Psoas muscle (tissue), 8 donors: ENCODE results near the gene PAX6. TPM values are rescaled to one million over a fixed set of nuclear protein-coding genes. Genes with fewer than 3 reads are reported as not detected.

Experiments
- ATAC-seq, 4 donors: fragments of 200-7000 bp; cut with Tn5 transposase; one replicate each; pipeline ENCODE4 v1.9.1; 2020; ENCODE audit warnings: moderate library complexity in 3 of 4, mild to moderate bottlenecking in 2 of 4
- DNase-seq, 2 donors: peaks; one replicate each; pipeline ENCODE4 v3.0.0-alpha.2; 2020
- H3K27ac ChIP-seq: fragments of 200-600 bp; one replicate; pipeline ENCODE4 v1.8.0; 2022
- H3K27me3 ChIP-seq, 3 donors: fragments of 200-600 bp in 1 of 3; one replicate each; pipeline versions ENCODE4 v1.6.1 to v1.8.0; 2013 to 2022; ENCODE audit warnings: low read length in 2 of 3, mild to moderate bottlenecking in 2 of 3, moderate library complexity in 1 of 3; ENCODE audit not compliant: insufficient read depth in 3 of 3
- H3K36me3 ChIP-seq, 2 donors: fragments of 200-600 bp in 1 of 2; one replicate each; pipeline versions ENCODE4 v1.6.1 to v1.8.0; 2013 to 2022; ENCODE audit warnings: low read depth in 1 of 2, mild to moderate bottlenecking in 1 of 2, moderate library complexity in 1 of 2; ENCODE audit not compliant: insufficient read depth in 1 of 2
- H3K4me1 ChIP-seq: fragments of 200-600 bp; one replicate; pipeline ENCODE4 v1.8.0; 2022
- H3K4me3 ChIP-seq: fragments of 200-600 bp; one replicate; pipeline ENCODE4 v1.8.0; 2022; ENCODE audit warnings: mild to moderate bottlenecking
- H3K9me3 ChIP-seq: fragments of 200-600 bp; one replicate; pipeline ENCODE4 v1.8.0; 2022
- CTCF ChIP-seq: fragments of 200-600 bp; IDR thresholded peaks from one replicate; pipeline ENCODE4 v1.8.0; 2022; ENCODE audit warnings: antibody characterized with exemption
- WGBS, 3 donors: extraction: QIAGEN DNeasy Blood & Tissue Kit; methylation state at CpG; one replicate each; pipeline versions ENCODE4 v1.1.6 to v1.1.7; 2013; 5-methylcytosine and 5-hydroxymethylcytosine counted together
- intact Hi-C, 2 donors: fragments of 100-400 bp; cut with DNase I; formaldehyde crosslinking; loops; one replicate each; pipeline versions ENCODE4 v1.11.0 to v1.14.2; 2022
- polyA plus RNA-seq, 3 donors: library from polyadenylated mRNA; stranded (reverse); fragments of 200-250 nt; gene quantifications; one replicate each; pipeline ENCODE4 v1.2.3, GENCODE V29; 2013
- total RNA-seq, 4 donors: library from RNA; stranded (reverse); fragmentation: NEBNext Ultra II Directional in 2 of 4; extraction: Animal tissue kit (Norgen Biotek cat#: 25700) in 2 of 4; gene quantifications; one replicate each; pipeline versions ENCODE4 v1.2.1 to v1.2.4, GENCODE V29; 2021 to 2023
- donor health status: healthy with polysubstance abuse.
- donor health status: DM: no; HTN: no; CAD: no; lungs with moderate emphysema.
- donor health status: Bipolar disorder and iron deficiency.
- donor health status: healthy.
- donor health status: DM: yes; HTN: yes; CAD: no.
- donor health status: DM: no; HTN: no; CAD: no.
- donor health status: DM: no; HTN: no; CAD: no.
- donor health status: DM: yes; HTN: yes; CAD: no.

Gene PAX6
- total and polyA plus RNA-seq, 7 donors = 0.75 TPM; not detected in 6

DNA sequence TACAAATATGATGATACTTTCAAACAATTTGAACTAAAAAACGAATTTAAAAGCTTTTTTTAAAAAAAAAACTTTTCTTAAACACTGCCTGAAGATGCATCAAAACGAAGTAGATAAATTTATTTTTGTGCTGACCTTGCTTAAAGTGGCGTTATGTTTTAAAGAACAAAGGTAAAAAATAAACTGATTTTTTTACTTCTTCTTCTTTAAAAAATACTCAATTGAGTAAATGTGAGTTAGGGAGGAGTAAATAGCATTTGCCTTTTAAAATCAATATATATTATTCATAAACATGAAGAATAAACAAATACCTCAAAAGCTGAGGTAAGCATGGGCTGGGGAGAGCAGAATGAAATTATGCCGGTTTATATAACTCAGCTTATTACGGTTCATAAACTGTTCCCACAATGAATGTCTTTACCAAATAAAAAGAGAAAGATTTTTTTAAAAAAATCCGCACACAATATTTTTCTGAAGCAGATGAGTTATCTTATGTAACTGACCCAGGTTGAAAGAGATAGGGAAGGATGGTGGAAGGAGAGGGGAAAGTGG lies 9.0 kb downstream of the PAX6 start:
- no peak overlapping the region for H3K4me3 ChIP-seq
- peaks cover 0 to 100% (median 67%) of the 10 kb centered on the region in 3 donors for H3K27me3 ChIP-seq
- no peak for ATAC-seq
- no peak overlapping the region for H3K27ac ChIP-seq
- no peaks in the 10 kb centered on the region for H3K36me3 ChIP-seq
- no peak for DNase-seq
- TF ChIP-seq CTCF = no peak
- H3K9me3 ChIP-seq = no peaks in the 10 kb centered on the region
- intact Hi-C loops = loop anchor here in 1 of 2 donors (10.0 kb wide), 1 partner anchor 157 kb away; no protein-coding TSS in a partner anchor
- H3K4me1 ChIP-seq = peaks cover 42% of the 10 kb centered on the region
- WGBS, 3 donors = 14 to 24% (median 16%) methylated on average over 6 of the region's 6 CpGs

DNA sequence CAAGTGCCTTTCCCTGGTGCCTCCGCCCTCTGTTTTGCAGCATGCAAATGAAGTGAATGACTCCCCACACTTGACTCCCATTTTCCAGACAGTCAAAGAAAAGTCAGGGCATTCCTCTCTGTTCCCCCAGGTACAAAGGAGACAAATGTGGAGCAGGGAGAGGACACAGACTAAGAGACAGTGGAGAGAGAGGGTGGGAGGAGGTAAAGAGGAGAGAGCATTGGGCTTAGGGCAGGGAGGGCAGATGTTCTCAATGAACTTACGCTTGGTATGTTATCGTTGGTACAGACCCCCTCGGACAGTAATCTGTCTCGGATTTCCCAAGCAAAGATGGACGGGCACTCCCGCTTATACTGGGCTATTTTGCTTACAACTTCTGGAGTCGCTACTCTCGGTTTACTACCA lies 9.8 kb downstream of the PAX6 start:
- no peaks in the 10 kb centered on the region for H3K36me3 ChIP-seq
- peaks cover 0 to 98% (median 69%) of the 10 kb centered on the region in 3 donors for H3K27me3 ChIP-seq
- DNase-seq = no peak
- no peak overlapping the region for H3K27ac ChIP-seq
- H3K4me1 ChIP-seq = peaks cover 40% of the 10 kb centered on the region
- no peak for TF ChIP-seq CTCF
- no peak overlapping the region for H3K4me3 ChIP-seq
- intact Hi-C loops = loop anchor here in 1 of 2 donors (10.0 kb wide), 1 partner anchor 156 kb away; no protein-coding TSS in a partner anchor
- 12 to 17% (median 12%) methylated on average over 9 of the region's 9 CpGs for WGBS, 3 donors
- no peak for ATAC-seq
- no peaks in the 10 kb centered on the region for H3K9me3 ChIP-seq

DNA sequence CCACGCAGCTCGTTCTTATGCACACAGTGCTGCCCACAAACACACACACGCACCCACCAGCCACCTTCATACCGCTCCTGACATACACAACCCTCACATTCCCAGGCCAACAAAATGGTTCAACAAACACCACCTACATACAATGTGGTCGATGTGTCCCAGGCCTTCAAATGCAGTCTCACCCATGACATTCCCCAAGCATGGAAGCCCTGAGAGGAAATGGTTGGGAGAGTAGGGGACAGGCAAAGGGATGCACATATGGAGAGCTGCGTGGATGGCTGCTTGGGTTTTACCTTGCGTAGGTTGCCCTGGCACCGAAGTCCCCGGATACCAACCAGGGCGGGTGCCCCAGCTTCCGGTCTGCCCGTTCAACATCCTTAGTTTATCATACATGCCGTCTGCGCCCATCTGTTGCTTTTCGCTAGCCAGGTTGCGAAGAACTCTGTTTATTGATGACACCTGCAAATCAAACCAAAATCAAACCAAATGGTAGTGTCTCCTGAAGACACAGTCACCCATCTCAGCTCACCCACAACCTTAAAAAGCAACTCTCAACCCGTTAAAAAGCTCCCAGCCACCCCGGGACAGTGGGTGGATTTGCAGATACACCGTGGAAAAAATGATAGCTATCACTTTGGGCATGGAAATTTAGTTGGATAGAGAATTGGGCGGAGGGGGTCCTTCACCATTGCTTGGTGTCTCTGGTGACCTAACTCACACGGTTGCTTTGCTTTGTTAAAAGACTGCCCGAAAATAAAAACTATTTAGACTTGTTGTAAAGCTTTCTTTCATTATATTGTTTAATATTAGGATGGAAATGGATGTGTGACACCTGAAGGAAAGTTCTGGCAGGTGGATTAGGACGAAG lies 10.5 kb downstream of the PAX6 start:
- WGBS, 3 donors = 8 to 10% (median 10%) methylated on average over 23 of the region's 23 CpGs
- no peak for ATAC-seq
- Histone ChIP-seq H3K9me3 (no peaks in the 10 kb centered on the region), H3K27me3 (peaks cover 0 to 93% (median 68%) of the 10 kb centered on the region in 3 donors), H3K4me3 (no peak overlapping the region), H3K27ac (no peak overlapping the region), H3K36me3 (no peaks in the 10 kb centered on the region), H3K4me1 (peaks cover 35% of the 10 kb centered on the region)
- intact Hi-C loops = loop anchor here in 1 of 2 donors (10.0 kb wide), 1 partner anchor 156 kb away; no protein-coding TSS in a partner anchor
- DNase-seq = no peak
- TF ChIP-seq CTCF = no peak

GRCh38 chr11:31799435-31800397 lies 11.4 kb downstream of the PAX6 start:
- ATAC-seq (no peak), DNase-seq (no peak)
- H3K9me3 ChIP-seq = no peaks in the 10 kb centered on the region
- peaks cover 0 to 92% (median 59%) of the 10 kb centered on the region in 3 donors for H3K27me3 ChIP-seq
- 2 to 4% (median 4%) methylated on average over 45 to 48 of the region's 48 CpGs for WGBS, 3 donors
- H3K36me3 ChIP-seq = no peaks in the 10 kb centered on the region
- H3K27ac ChIP-seq = no peak overlapping the region
- H3K4me3 ChIP-seq = peak overlapping the region; percentile 54
- TF ChIP-seq CTCF = no peak
- intact Hi-C loops = loop anchor here (10.0 kb wide), 1 partner anchor 155 kb away; no protein-coding TSS in a partner anchor
- H3K4me1 ChIP-seq = peaks cover 26% of the 10 kb centered on the region
